Measurements from ENCODE around the gene MAP1A.

- TF ChIP-seq POLR2A (IDR thresholded peaks at IDR 0.05) (no peak), CTCF (IDR thresholded peaks at IDR 0.05) (no peak)
Observed at GRCh38 chr15:43544266-43544665, 26.9 kb downstream of the MAP1A start.

Data from lower leg skin (tissue), 3 donors.